ENCODE results near the gene PITPNC1. TPM values are rescaled to one million over a fixed set of nuclear protein-coding genes. Genes with fewer than 3 reads are reported as not detected.
A peak's percentile ranks its signal among the peaks of the same experiment; 100 is the strongest.
"Not testable (repeated sequence)": the region's sequence is repeated elsewhere in the genome, so short reads cannot be mapped to it uniquely, and the experiment has no call there.

The PITPNC1 gene
- total RNA-seq (2022) (28.3 and 40.1 TPM in 2 replicates), Bru-seq, nascent RNA (percentile 60 among the genes with signal in this experiment), BruChase-seq, experiment 1, labeled RNA remaining after a 6-hour chase (percentile 48 among the genes with signal in this experiment), BruChase-seq, experiment 2, labeled RNA remaining after a 2-hour chase (percentile 47 among the genes with signal in this experiment)
- long read RNA-seq, full-length matches to known transcripts: 1 of 114 reads
- long read RNA-seq, partial matches to known transcripts: 1 of 114 reads
- long read RNA-seq, other reads (novel, unspliced or antisense): 112 of 114 reads

DNA sequence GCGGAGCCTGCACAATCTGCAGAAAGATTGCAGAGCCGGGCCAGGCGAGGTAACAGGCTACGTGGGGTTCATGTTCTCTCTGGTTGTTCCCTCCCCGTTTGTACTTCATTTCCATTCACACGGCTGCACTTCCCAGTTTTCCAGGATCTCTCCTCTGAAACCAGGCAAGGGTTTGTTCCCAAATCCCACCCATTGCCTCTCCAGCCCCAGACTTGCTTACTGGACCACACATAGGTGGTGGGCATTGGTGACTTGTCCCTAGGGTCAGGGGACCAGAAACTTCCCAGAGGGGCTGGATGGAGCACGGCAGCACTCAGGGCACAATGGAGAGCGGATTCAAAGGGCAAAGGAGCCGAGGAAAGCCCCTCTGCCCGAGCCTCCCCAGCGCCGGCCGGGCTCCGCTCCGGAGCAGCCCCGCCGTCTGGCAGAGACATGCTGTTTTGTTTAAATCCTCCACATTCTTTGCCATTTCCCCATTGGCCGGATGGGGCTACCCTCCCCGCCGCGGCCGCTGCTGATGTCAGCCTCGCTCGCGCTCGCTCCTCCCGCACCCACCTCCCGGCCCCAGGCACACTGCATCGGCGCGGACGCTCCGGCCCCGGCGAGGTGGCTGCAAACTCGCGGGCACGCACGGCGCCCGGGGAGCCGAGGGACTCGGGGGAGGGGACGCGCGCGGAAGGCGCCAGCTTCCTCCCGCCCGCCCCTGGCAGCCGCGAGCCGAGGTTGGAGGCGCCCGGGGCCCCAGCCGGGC is at the start of gene PITPNC1:
Gene PITPNC1 (plus strand): TSS at position 545 of the 751 bp plus-strand sequence.
- CTCF ChIA-PET: interaction anchor here (1.0 to 6.6 kb wide), 12 partner anchors 11 to 318 kb away, joined by 3 to 91 read pairs (median 24); partner anchors contain the start of gene PSMD12
- H3K4me3 Mint-ChIP-seq (ENCODE audit: unreplicated experiment): peak within 1 kb of the TSS; percentile 75
- H3K27me3 Mint-ChIP-seq (ENCODE audit: insufficient read depth, unreplicated experiment): no peaks in the 10 kb centered on the region
- no peaks in the 10 kb centered on the region for H3K36me3 Mint-ChIP-seq (ENCODE audit: insufficient read depth, unreplicated experiment)
- TF ChIP-seq CTCF (IDR thresholded peaks at IDR 0.05; ENCODE audit: unreplicated experiment): no peak
- DNase-seq (ENCODE audit: unreplicated experiment): peak; percentile 88
- no peaks in the 10 kb centered on the region for H3K9me3 Mint-ChIP-seq (ENCODE audit: unreplicated experiment)
- intact Hi-C loops (cut with micrococcal nuclease): loop anchor here (10.0 kb wide), 1 partner anchor 338 kb away; the partner anchor contains the start of gene NOL11
- no TSS peak for BruUV-seq (replicated peaks)
- H3K27ac Mint-ChIP-seq (ENCODE audit: low read depth, unreplicated experiment): no peak within 1 kb of the TSS
- H3K4me1 Mint-ChIP-seq (ENCODE audit: insufficient read depth, unreplicated experiment): peaks cover 9% of the 10 kb centered on the region
- POLR2A ChIA-PET: interaction anchor here (0.9 to 5.6 kb wide), 7 partner anchors 12 to 341 kb away, joined by 3 to 54 read pairs (median 6); partner anchors contain the start of genes NOL11 and PSMD12

GRCh38 chr17:67328026-67328425 is 49.1 kb upstream of the PITPNC1 start:
- Mint-ChIP-seq H3K27me3 (ENCODE audit: insufficient read depth, unreplicated experiment) (no peaks in the 10 kb centered on the region), H3K27ac (ENCODE audit: low read depth, unreplicated experiment) (no peak overlapping the region), H3K36me3 (ENCODE audit: insufficient read depth, unreplicated experiment) (no peaks in the 10 kb centered on the region), H3K9me3 (ENCODE audit: unreplicated experiment) (peaks cover 8% of the 10 kb centered on the region), H3K4me3 (ENCODE audit: unreplicated experiment) (no peak overlapping the region), H3K4me1 (ENCODE audit: insufficient read depth, unreplicated experiment) (no peaks in the 10 kb centered on the region)
- intact Hi-C loops (cut with micrococcal nuclease): no loop called here
- DNase-seq (ENCODE audit: unreplicated experiment): no peak
- ChIA-PET CTCF (no interaction called here), POLR2A (no interaction called here)
- TF ChIP-seq CTCF (IDR thresholded peaks at IDR 0.05; ENCODE audit: unreplicated experiment): no peak
- BruUV-seq (replicated peaks): no TSS peak

DNA sequence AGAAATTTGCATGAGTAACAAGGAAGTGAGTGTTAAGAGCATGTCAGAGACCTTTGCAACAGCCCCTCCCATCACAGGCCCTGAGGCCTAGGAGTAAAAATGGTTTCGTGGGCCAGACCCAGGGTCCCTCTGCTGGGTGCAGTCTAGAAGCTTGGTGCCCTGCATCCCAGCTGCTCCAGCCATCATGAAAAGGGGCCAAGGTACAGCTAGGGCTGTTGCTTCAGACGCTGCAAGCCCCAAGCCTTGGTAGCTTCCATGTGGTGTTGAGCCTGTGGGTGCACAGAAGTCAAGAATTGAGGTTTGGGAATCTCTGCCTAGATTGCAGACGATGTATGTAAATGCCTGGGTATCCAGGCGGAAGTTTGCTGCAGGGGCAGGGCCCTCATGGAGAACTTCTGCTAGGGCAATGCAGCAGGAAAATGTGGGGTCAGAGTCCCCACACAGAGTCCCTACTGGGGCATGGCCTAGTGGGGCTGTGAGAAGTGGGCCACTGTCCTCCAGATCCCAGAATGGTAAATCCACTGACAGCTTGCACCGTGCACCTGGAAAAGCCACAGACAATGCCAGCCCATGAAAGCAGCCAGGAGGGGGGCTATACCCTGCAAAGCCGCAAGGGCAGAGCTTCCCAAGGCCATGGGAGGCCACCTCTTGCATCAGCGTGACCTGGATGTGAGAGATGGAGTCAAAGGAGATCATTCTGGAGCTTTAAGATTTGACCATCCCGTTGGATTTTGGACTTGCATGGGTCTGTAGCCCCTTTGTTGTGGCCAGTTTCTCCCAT is 45.5 kb upstream of the PITPNC1 start:
- H3K4me3 Mint-ChIP-seq (ENCODE audit: unreplicated experiment); H3K9me3 Mint-ChIP-seq (ENCODE audit: unreplicated experiment); DNase-seq (ENCODE audit: unreplicated experiment); H3K4me1 Mint-ChIP-seq (ENCODE audit: insufficient read depth, unreplicated experiment); BruUV-seq (replicated peaks); H3K36me3 Mint-ChIP-seq (ENCODE audit: insufficient read depth, unreplicated experiment); H3K27me3 Mint-ChIP-seq (ENCODE audit: insufficient read depth, unreplicated experiment); H3K27ac Mint-ChIP-seq (ENCODE audit: low read depth, unreplicated experiment); CTCF ChIA-PET; intact Hi-C loops (cut with micrococcal nuclease): not testable (repeated sequence)
- POLR2A ChIA-PET: interaction anchor here (3.0 kb wide), 1 partner anchor 11 kb away, joined by 10 read pairs; no protein-coding TSS in a partner anchor

DNA sequence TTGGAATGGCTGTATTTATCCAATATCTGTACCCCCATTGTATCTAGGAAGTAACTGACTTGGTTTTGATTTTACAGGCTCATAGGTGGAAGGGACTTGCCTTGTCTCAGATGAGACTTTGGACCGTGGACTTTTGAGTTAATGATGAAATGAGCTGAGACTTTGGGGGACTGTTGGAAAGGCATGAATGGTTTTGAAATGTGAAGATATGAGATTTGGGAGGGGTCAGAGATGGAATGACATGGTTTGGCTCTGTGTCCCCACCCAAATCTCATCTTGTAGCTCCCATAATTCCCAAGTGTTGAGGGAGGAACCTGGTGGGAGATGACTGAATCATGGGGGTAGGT is 44.9 kb upstream of the PITPNC1 start:
- H3K9me3 Mint-ChIP-seq (ENCODE audit: unreplicated experiment); H3K36me3 Mint-ChIP-seq (ENCODE audit: insufficient read depth, unreplicated experiment); intact Hi-C loops (cut with micrococcal nuclease): not testable (repeated sequence)

More for the DNA sequence above, 44.9 kb upstream of the PITPNC1 start:
- BruUV-seq (replicated peaks); CTCF ChIA-PET; H3K4me1 Mint-ChIP-seq (ENCODE audit: insufficient read depth, unreplicated experiment); H3K27me3 Mint-ChIP-seq (ENCODE audit: insufficient read depth, unreplicated experiment); H3K4me3 Mint-ChIP-seq (ENCODE audit: unreplicated experiment); DNase-seq (ENCODE audit: unreplicated experiment); H3K27ac Mint-ChIP-seq (ENCODE audit: low read depth, unreplicated experiment): not testable (repeated sequence)
- POLR2A ChIA-PET: interaction anchor here (3.0 kb wide), 1 partner anchor 10 kb away, joined by 10 read pairs; no protein-coding TSS in a partner anchor

Data from MCF 10A (cell line).